Measurements from ENCODE around the gene SLC7A5. TPM values are rescaled to one million over a fixed set of nuclear protein-coding genes. Genes with fewer than 3 reads are reported as not detected.
A peak's percentile ranks its signal among the peaks of the same experiment; 100 is the strongest.

Gene SLC7A5
- total and polyA plus RNA-seq, 2 of the 13 experiments (the other 11 are each of a cell fraction or from before 2014, with no cell fraction given), result 79.6 to 155 TPM

DNA sequence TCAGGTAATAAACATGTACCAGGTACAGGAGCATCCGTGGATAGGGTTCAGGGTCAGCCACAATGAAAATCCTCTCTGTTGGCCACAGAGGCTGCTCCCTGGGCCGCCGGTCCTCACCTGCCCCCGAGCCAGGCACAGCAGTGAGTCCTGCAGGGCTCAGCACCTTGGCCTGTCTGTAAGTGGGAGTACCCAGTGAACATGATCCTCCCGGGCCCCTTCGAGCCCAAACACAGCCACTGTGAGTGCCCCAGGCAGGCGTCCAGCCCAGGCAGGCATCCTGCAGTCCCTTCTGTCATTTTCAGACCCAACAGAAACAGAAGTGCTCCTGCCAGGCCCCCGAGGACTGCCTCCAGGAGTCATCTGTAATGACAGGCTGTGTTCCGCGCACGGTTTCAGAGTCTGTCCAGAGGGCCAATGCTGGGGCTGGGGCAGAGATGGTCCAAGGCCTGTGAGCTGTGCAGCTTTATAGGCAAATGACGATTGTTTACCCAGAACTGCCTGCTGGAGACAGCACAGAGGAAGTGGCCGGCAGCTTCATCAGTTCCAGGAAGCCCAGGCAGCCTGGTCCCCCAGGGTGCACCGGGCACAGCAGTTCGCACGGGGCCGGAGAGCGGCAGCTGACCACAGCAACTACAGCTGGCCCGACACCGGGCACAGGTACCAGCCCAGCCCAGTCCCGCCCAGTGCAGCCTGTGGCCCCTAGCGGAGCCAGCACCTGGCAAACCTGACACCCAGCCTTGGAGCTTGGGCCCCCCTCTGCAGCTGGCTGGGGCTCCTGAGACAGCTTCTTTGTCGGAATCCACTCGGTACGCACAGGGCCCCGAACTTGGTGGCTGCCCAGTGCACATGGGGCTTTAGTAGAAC lies 13.2 kb downstream of the SLC7A5 start (continued):
- no peak for TF ChIP-seq ZNF362 (CRISPR knock-in tag; IDR thresholded peaks at IDR 0.05; ENCODE audit: borderline replicate concordance)
- TF ChIP-seq KMT2A (CRISPR knock-in tag; IDR thresholded peaks at IDR 0.05), result 0 out of 2 replicates have a peak, but pooled peaks have one; percentile 20
- no peak; the same call in 1 of the 2 replicates for TF ChIP-seq RXRA (CRISPR knock-in tag; IDR thresholded peaks at IDR 0.05)
- TF ChIP-seq PPARG (CRISPR knock-in tag; conservative IDR thresholded peaks at IDR 0.05), result no peak
- no peak for TF ChIP-seq AKNA (CRISPR knock-in tag; IDR thresholded peaks at IDR 0.05; ENCODE audit: borderline replicate concordance)
- no peak for TF ChIP-seq NFE2 (CRISPR knock-in tag; IDR thresholded peaks at IDR 0.05)
- TF ChIP-seq ZNF557 (CRISPR knock-in tag; IDR thresholded peaks at IDR 0.05), result peak; percentile 64; the same call in 1 of the 2 replicates
- 0 out of 2 replicates have a peak, but pooled peaks have one; percentile 59 for TF ChIP-seq PITX1 (CRISPR knock-in tag; IDR thresholded peaks at IDR 0.05)
- TF ChIP-seq NFE2L2 (IDR thresholded peaks at IDR 0.05; ENCODE audit: low read length), result no peak
- no peak for TF ChIP-seq PHF5A (CRISPR knock-in tag; IDR thresholded peaks at IDR 0.05; ENCODE audit: low read depth, unreplicated experiment)
- peak; percentile 85 for TF ChIP-seq ELF1 (CRISPR knock-in tag; IDR thresholded peaks at IDR 0.05)
- TF ChIP-seq ZNF20 (CRISPR knock-in tag; IDR thresholded peaks at IDR 0.05), result 0 out of 2 replicates have a peak, but pooled peaks have one; percentile 48
- TF ChIP-seq, protein P1, sequence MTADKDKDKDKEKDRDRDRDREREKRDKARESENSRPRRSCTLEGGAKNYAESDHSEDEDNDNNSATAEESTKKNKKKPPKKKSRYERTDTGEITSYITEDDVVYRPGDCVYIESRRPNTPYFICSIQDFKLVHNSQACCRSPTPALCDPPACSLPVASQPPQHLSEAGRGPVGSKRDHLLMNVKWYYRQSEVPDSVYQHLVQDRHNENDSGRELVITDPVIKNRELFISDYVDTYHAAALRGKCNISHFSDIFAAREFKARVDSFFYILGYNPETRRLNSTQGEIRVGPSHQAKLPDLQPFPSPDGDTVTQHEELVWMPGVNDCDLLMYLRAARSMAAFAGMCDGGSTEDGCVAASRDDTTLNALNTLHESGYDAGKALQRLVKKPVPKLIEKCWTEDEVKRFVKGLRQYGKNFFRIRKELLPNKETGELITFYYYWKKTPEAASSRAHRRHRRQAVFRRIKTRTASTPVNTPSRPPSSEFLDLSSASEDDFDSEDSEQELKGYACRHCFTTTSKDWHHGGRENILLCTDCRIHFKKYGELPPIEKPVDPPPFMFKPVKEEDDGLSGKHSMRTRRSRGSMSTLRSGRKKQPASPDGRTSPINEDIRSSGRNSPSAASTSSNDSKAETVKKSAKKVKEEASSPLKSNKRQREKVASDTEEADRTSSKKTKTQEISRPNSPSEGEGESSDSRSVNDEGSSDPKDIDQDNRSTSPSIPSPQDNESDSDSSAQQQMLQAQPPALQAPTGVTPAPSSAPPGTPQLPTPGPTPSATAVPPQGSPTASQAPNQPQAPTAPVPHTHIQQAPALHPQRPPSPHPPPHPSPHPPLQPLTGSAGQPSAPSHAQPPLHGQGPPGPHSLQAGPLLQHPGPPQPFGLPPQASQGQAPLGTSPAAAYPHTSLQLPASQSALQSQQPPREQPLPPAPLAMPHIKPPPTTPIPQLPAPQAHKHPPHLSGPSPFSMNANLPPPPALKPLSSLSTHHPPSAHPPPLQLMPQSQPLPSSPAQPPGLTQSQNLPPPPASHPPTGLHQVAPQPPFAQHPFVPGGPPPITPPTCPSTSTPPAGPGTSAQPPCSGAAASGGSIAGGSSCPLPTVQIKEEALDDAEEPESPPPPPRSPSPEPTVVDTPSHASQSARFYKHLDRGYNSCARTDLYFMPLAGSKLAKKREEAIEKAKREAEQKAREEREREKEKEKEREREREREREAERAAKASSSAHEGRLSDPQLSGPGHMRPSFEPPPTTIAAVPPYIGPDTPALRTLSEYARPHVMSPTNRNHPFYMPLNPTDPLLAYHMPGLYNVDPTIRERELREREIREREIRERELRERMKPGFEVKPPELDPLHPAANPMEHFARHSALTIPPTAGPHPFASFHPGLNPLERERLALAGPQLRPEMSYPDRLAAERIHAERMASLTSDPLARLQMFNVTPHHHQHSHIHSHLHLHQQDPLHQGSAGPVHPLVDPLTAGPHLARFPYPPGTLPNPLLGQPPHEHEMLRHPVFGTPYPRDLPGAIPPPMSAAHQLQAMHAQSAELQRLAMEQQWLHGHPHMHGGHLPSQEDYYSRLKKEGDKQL (CRISPR knock-in tag; IDR thresholded peaks at IDR 0.05; ENCODE audit: low read depth), result no peak
- TF ChIP-seq ZNF598 (CRISPR knock-in tag; IDR thresholded peaks at IDR 0.05; ENCODE audit: borderline replicate concordance), result no peak
- TF ChIP-seq ZNF282 (IDR thresholded peaks at IDR 0.05; ENCODE audit: partially characterized antibody), result no peak
- TF ChIP-seq ZNF510 (CRISPR knock-in tag; IDR thresholded peaks at IDR 0.05; ENCODE audit: low read depth), result no peak
- no peak; the same call in 1 of the 2 replicates for TF ChIP-seq ZNF501 (CRISPR knock-in tag; IDR thresholded peaks at IDR 0.05)
